Occipital lobe (tissue), 2 donors: ENCODE data around the gene DGKQ. TPM values are rescaled to one million over a fixed set of nuclear protein-coding genes. Genes with fewer than 3 reads are reported as not detected.
"Not testable (repeated sequence)": the region's sequence is repeated elsewhere in the genome, so short reads cannot be mapped to it uniquely, and the experiment has no call there.

Experiments used
- DNase-seq: peaks from one replicate; lab custom pipeline; 2025; lab: John Stamatoyannopoulos, UW
- total RNA-seq: library from RNA; depleted of rRNA; stranded (reverse); fragments of >200 nt; gene quantifications from one replicate; pipeline ENCODE4 v1.2.3, GENCODE V29; 2014

Gene DGKQ
- total RNA-seq, 1 donor from 2014 or later = 6.7 TPM

DNA sequence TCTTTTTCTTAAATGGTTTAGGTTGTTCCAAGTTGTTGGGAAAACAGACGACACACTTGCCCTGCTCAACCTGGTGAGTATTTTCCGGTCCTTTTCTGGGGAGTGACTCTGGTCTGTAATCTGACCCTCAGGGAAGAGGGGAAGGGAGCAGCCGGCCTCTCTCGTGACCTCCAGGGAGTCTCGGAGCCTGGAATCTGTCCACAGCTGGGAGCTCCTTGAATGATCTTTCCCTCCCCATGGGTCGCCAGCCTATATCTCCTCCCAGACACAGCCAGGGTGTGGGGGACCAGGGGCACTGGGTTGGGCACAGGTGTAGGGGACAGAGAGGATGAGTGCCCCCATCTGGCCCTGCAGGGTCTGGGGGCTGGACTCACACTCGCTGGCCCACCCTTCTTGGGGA lies 22.2 kb downstream of the DGKQ start:
- no peak for DNase-seq

DNA sequence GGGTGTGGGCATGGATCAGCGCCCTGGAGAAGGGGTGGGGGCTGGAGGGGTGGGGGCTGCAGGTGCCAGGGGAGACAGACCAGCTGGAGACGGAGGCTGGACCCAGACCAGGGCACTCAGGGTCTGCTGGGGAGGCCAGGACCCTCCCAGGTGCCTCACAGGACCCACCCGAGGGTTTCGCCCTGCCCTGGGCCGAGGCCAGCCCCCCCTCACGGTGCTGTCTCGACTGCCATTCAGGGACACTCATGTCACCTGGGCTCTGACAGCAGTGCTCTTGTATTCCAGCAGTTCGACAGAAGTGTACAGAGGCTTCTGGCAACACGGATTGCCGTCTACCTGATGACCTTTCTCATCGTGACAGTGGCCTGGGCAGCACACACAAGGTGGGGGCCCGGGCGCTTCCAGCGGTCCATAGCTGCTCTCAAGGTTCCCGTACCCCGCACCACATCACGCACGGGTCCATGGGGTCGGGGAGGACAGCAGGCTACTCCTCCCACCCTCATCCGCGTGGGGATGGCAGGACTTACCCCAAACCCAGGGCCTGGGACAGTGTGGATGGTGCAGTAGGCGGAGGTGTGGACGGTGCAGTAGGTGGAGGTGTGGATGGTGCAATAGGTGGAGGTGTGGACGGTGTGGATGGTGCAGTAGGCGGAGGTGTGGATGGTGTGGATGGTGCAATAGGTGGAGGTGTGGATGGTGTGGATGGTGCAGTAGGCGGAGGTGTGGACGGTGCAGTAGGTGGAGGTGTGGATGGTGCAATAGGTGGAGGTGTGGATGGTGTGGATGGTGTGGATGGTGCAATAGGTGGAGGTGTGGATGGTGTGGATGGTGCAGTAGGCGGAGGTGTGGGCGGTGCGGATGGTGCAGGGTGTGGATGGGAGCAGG lies 23.0 kb downstream of the DGKQ start:
- DNase-seq = no peak

DNA sequence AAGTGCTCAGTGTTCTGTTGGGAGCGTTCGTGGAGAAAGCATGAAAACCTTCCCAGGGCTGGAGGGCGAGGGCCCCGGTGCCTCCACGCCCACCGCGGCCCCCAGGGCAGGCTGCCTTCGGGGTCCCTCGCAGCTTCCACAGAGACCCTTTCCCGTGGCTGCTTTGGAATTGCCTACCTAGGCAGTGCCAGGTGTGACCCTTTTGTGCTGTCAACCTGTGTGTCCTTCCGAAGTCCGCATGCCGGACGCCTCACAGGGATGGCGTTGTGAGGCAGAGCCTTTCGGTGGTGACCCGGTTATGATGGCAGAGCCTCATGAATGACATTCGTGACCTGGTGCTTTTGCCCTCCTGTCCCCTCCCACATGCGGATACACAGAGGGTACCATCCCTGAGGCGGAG lies 23.7 kb downstream of the DGKQ start:
- DNase-seq = no peak

DNA sequence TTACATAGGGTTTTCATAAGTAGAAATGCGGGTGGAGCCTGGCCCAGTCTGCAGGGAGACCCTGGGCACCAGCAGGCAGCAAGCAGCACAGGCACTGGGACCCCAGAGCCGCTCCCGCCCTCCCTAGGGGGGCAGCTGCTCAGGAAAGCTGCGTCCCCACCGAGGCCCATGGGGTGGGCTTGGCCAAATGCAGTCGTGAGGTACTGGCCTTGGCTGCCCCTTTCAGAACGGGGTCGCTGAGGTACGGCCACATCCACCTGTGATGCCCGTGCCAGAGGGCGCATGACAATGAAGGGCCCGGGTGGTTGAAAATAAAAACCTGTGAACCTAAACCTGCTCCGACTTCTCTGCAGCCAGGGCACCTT lies 24.5 kb downstream of the DGKQ start:
- no peak for DNase-seq

DNA sequence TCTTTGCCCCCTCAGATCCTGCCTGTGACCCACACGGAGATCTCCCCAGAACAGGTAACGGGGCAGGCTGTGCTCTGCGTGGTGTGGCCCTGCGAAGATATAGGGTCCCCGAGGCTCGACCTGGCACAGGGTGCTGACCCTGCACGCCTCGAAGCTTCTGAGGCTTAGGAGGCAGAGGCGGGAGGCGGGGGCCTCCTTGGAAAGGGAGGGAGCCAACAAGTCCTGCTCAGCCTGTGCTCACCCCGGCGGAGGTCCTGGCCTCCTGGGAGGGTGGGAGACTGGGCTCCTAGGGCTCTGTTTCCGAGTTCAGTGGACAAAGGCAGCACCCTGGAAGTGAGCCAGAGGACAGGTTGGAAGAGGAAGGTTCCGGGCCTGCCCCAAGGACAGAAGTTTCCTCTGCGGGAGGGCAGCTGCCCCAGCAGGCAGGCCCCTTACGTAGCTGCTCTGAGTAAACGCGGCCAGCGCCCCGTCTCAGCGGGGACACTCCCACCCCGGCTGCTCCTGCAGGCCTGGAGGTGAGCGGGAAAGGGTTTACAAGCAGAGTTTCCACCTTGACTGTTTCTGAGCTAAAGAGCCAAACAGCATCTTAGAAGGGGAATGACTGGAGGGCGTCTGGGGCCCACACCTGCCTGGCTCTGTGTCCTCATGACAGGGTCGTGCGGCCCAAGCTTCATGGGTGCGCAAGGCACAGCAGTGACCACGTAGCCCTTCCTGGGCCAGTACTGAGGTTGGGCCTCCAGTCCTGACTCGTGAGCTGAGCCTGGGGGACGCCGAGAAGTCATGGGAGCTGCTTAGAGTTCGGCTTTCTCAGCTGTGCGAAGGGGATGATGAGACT lies 25.1 kb downstream of the DGKQ start:
- no peak for DNase-seq

DNA sequence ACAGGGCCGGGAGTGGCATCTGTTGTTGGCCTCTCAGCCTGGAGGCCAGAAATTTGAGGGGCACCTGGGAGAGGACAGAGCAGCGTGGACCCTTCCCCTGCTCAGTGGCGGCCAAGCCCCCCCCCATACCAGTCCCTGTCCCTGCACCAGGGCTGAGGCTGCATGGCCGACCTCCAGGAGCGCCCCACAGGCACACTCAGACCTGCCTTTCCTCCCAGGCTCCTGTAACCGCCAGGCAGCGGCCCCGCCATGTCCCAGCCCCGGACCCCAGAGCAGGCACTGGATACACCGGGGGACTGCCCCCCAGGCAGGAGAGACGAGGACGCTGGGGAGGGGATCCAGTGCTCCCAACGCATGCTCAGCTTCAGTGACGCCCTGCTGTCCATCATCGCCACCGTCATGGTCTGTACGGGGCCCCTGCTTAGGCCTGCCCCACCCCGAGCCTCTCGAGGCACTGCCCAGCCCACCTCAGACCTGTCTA lies 25.8 kb downstream of the DGKQ start:
- DNase-seq = no peak

DNA sequence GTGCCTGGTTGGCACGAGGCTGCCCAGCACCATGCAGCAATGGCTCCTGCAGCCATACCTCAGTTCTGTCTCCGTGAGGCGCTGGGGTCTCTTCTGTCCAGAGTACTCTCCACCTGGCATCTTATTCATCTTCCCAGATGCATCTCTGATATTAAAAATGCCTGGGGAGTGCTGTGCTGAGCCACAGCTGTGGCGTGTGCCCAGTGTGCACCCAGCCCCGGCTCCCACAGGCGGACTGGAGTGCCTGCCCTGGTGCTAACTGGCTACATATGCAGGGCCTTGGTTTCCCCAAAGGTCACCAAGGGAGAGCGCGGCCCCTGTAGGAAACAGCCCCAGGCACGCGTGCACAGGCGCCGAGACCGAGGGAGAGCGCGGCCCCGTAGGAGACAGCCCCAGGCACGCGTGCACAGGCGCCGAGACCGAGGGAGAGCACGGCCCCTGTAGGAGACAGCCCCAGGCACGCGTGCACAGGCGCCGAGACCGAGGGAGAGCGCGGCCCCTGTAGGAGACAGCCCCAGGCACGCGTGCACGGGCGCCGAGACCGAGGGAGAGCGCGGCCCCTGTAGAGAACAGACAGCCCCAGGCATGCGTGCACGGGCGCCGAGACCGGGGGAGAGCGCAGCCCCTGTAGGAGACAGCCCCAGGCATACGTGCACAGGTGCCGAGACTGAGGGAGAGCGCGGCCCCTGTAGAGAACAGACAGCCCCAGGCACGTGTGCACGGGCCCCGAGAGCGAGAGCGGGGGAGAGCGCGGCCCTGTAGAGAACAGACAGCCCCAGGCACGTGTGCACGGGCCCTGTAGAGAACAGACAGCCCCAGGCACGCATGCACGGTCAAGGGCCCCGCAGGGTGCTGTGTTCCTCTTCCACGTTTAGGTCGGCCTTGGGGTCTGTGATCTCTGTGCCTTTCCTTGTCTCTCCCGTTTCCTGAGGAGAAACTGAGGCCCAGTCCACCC lies 26.6 kb downstream of the DGKQ start:
- DNase-seq = no peak

DNA sequence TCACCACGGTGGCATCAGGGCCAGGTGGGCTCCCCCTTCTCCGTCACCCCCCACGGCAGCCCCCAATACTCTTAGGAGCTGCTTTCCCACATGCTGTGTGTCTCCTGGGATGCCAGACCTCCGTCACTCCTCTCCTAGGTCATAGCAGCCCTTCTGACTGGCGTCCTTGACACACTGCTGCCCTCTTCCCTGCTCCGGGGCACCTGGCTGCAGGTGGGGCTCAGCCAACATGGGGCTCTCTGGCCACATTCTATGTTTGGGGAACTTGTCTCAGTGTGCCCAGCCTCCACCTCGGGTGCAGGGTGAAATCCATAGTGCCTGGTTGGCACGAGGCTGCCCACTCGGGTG lies 27.3 kb downstream of the DGKQ start:
- no peak for DNase-seq

DNA sequence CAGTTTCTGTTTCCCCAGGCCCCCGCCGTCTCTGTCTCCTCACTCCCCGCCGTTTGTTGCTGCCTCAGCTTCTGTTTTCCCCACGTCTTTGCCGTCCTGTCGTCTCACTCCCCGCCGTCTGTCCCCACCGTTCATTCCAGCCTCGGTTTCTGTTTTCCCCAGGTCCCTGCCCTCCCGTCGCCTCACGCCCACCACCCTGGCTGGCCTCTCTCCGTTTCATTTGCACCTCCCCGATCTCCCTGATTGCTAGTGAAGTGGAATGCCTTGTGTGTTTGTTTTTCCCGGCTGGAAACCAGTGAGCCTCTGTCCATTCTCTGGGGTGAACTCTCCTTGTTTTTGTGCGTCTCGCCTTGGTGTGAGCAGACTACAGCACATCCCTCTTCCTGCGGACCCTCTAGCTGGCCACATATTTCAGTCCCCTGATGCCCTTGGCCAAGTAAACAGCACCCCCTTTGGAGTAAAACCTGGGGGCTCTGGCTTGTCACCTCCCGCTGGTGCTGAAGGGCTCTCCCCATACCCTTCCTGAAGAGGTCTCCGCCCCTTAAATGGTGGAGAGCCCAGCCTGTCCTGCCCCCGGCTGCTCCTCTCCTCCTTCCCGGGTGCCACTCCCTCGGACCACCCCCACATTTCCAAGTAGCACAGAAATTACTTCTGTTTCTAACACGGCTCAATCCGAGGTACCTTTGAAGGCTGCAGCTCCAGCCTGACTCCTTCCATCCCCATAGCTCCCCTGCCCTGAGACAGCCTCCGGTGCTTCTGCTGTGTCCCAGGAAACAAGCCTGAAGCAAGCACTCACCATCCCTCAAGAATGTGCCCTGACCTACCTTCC lies 27.9 kb downstream of the DGKQ start:
- DNase-seq = no peak

DNA sequence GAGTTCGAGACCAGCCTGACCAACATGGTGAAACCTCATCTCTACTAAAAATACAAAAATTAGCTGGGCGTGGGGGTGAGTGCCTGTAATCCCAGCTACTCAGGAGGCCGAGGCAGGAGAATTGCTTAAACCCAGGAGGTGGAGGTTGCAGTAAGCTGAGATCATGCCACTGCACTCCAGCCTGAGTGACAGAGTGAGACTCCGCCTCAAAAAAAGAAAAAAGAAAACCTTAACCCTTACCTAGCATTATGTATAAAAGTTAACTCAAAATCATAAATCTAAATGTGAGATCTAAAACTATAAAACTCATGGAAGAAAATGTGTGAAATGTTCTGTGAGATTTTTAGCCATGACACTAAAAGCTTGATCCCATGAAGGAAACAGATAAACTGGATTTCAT lies 33.9 kb downstream of the DGKQ start:
- not testable (repeated sequence) for DNase-seq

DNA sequence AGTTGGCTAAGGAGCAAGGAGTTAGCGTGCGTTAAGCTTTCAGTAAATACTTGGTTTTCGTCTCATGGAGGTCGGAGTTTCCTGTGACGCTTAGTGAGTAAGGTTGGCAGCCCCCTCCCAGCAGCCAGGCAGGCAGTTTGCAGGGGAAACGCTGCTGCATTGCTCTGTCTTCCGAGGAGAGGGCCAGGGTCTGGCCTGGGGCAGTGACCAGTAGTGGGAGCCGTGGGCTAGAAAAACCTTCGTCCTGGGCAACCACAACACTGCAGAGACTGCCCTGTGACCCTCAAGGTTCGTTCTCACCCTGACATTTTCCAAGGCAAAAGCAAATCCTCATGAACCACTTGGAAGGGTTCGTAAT lies 40.7 kb downstream of the DGKQ start:
- no peak for DNase-seq

DNA sequence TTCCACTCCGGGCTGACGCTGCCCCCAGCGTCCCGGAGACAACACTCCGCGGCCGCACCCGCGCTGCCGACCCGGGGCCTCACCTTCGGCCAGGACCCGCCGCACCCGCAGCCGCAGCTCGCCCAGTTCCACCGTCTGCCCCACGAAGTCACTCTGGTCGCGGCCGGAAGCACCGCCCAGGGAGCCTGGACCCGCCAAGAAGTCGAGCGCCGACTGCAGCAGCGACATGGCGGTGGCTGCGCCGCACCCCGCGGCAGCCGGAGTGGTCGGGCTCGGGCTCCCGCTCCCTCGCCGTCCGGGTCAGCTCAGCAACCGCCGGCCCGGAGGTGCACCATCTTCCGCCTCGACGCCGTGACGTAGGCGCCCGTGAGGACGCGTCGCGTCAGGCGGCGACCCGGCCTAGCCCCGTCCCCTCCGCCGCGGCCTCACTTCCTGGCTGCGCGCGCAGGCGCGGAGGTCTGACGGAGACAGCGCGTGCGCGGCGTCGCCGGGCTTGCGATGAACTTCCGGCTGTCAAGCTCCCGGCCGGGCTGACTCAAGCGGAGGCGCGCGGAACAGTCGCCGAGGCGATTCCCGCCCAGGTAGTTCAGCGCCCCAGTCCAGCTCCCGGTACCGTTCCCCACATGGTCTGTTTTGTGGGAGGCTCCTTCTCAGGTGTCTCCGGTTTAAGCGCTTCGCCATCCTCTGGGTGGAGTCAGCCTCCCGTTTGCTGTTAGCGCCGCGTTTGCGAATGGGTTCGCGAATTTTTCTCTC lies 41.2 kb downstream of the DGKQ start, which contains the start of the genes GAK and TMEM175:
Gene GAK (minus strand): TSS at position 357 of the 753 bp plus-strand sequence. CDS start 129 bp downstream, at position 228.
Gene TMEM175 (plus strand): TSS at position 501 of the 753 bp plus-strand sequence. CDS start 15,280 bp downstream, outside the sequence.
- DNase-seq = peak; percentile 85

DNA sequence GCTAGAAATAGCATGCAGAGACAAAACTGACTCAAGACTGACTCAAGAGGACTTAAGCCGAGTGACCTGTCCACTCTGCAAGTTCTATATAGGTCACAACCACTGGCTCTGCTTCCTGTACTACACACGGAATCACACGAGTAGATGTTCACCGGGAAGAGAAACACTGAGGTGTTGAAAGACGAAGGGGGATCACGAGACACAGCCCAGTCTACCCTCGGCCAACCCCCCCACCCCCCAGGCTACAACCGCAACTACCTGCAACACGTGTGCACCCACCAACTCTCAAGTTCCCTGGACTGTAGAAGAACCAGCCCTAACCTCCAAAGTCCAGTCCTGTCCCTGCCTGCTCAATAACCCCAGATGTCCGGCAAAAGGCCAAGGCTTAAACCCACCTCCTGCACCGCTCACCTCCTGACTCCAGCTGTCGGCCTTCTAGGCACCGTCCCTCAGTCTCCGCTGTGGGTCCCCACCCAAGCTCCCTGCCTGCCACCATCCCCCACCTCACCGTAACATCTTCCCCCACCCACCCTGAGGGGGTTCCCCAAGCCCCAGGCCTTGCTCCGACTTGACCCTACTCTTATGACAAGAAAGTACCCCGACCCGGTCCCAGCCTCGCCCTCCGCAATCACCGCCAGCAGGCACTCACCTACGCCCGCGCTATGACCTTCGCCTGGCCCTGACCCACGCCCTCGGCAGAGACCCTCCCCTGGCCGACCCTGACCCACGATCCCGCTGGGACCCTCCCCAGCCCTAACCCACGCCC lies 42.0 kb downstream of the DGKQ start:
- no peak for DNase-seq

DNA sequence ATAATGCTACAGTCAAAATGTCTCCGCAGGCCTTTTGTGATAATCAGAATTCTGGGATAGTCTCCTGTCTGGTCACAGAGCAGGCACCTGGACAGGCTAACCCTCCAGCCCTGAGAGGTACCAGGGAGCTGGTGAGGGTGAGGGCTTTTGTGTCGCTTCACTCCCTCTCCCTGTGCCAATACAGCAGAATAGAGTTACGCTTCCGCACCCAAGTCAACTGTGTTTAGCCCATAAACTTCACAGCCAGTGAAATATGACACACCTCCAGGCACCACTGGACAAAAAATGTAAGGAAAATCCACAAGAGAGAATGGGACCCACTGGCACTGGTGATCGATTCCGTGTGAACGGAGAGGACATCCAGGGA lies 42.6 kb downstream of the DGKQ start:
- DNase-seq = no peak

DNA sequence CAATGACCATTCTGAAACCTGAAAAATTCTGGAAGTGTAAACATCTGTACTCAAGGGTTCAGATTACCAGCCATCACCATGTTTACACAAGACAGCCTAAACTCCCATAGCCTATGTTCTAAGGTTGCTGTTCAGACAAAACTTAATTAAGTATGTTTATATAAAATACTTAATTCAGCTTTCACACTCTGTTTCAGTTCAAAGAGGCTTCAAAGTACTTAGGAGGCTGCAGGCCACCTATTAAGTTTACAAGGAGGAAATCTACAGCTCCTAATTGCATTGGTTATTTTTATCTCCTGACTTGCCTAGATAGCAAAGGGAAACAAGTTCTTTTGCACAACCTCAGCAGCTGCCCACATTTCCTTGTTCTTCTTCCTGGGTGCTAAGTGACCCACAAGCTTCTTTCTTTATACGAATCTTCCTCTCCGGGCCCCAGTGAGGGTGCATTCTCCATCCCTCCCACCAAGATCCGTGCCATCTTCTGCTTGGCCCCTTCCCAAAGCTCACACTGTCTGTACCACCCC lies 43.3 kb downstream of the DGKQ start:
- DNase-seq = no peak

DNA sequence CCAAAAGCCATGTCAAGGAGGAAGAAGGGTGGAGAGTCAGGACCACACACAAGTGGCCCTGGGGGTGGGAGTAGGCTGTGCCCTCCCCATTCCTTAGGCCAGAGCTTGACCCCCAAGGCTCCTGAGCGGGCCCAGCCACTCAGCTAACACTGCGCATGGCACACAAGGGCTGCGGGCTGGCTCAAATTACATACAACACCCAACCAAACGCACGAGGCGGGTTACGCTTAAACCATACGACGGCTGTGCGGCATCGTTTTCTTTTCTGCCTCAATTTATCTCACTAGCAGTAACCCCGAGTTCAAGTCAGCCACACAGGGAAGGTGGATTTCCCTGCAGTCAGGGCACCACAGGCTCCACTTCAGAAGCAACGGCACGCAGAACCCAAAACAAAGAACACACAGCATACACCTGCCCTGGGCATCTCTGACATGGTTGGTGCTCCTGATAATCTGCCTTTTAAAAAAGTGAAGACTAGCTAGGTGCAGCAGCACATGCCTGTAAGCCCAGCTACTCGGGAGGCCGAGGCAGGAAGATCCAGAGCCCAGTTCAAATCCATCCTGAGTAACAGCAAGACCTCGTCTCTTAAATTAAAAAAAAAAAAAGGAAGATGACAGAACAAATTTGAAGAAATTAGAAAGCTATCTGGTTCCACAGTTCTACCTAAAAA lies 44.1 kb downstream of the DGKQ start:
- DNase-seq = no peak

DNA sequence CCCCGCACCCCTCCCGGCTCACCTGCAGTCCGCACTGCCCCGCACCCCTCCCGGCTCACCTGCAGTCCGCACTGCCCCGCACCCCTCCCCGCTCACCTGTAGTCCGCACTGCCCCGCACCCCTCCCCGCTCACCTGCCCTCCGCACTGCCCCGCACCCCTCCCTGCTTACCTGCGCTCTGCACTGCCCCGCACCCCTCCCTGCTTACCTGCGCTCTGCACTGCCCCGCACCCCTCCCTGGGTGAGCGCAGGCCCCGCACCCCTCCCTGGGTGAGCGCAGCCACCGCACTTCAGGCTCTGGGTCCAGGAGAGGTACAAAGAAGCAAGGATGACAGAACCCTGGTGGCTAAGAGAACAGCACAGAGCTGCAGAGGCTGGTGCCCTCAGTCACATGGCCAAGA lies 45.8 kb downstream of the DGKQ start:
- DNase-seq = not testable (repeated sequence)

DNA sequence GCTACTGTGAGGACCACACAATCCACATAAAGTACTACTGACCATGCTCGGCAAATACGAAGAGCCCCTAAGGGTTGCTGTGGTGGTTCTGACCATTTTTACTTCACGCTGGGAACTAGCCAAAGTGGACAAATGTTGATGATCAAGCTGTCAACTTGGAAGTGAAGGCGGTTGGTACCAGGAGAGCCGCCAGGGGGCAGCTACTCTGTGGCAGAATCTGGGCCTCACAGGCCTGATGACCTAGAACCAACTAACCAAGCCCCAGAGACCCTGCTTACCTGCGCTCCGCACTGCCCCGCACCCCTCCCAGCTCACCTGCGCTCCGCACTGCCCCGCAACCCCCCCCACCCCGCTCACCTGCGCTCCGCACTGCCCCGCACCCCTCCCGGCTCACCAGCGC lies 46.8 kb downstream of the DGKQ start:
- no peak for DNase-seq
